T-cell (primary cell): Measurements from ENCODE around the gene KLRC3. TPM values are rescaled to one million over a fixed set of nuclear protein-coding genes. Genes with fewer than 3 reads are reported as not detected.
A peak's percentile ranks its signal among the peaks of the same experiment; 100 is the strongest.
"Not testable (repeated sequence)": the region's sequence is repeated elsewhere in the genome, so short reads cannot be mapped to it uniquely, and the experiment has no call there.

Source experiments
- ATAC-seq, 4 experiments: fragments of 200-7000 bp in 3 of 4; fragments of 150-1000 bp in 1 of 4; cut with Tn5 transposase; replicated peaks in 1 of 4; 1 replicate in 3 of 4; 2 replicates in 1 of 4; pipeline ENCODE4 v1.10.0; 2021; ENCODE audit warnings: moderate library complexity in 3 of 4, mild to moderate bottlenecking in 2 of 4, moderate number of reproducible peaks in 1 of 4
- CTCF ChIA-PET, 2 donors: fragments of 300-600 bp; sonication (Branson Sonifier 250); formaldehyde crosslinking; loops; one replicate each; lab custom pipeline; 2022; ENCODE audit warnings: antibody characterized with exemption in 2 of 2; lab: Charles Lee
- POLR2A ChIA-PET, 2 donors: fragments of 300-600 bp; sonication (Branson Sonifier 250); formaldehyde crosslinking; loops; one replicate each; lab custom pipeline; 2022; ENCODE audit warnings: antibody characterized with exemption in 2 of 2; lab: Charles Lee
- DNase-seq, 35 experiments: peaks; one replicate each; pipeline versions ENCODE4 v3.0.0 to v3.0.0-alpha.2; 2013 to 2023
- H3K27ac ChIP-seq: one replicate; pipeline ENCODE4 v1.5.1; 2013; ENCODE audit warnings: low read length
- H3K27me3 ChIP-seq, 2 experiments: replicated peaks in 1 of 2; 1 replicate in 1 of 2; 2 replicates in 1 of 2; pipeline versions ENCODE4 v1.6.1 to v1.7.0; 2013; ENCODE audit warnings: low read length in 1 of 2, mixed read lengths in 1 of 2; ENCODE audit not compliant: control insufficient read depth in 2 of 2, insufficient read depth in 2 of 2; ENCODE audit errors: extremely low read depth in 1 of 2
- H3K36me3 ChIP-seq, 2 donors: 1 replicate in 1 of 2; 2 replicates in 1 of 2; pipeline versions ENCODE4 v1.6.1 to v1.7.0; 2013; ENCODE audit warnings: low read length in 1 of 2; ENCODE audit not compliant: control insufficient read depth in 2 of 2, insufficient read depth in 1 of 2; ENCODE audit errors: extremely low read depth in 1 of 2
- H3K4me1 ChIP-seq, 2 experiments: 1 replicate in 1 of 2; 2 replicates in 1 of 2; pipeline versions ENCODE4 v1.6.1 to v1.7.0; 2013; ENCODE audit warnings: low read length in 2 of 2, mixed read lengths in 1 of 2; ENCODE audit not compliant: insufficient read depth in 2 of 2, control insufficient read depth in 1 of 2; ENCODE audit errors: extremely low read depth in 1 of 2
- H3K4me3 ChIP-seq, 2 donors: 1 replicate in 1 of 2; 2 replicates in 1 of 2; pipeline versions ENCODE4 v1.5.1 to v1.7.0; 2013; ENCODE audit warnings: mild to moderate bottlenecking in 2 of 2, low read length in 1 of 2, moderate library complexity in 1 of 2; ENCODE audit not compliant: control insufficient read depth in 1 of 2; ENCODE audit errors: extremely low read depth in 1 of 2
- H3K9me3 ChIP-seq: 2 replicates; pipeline ENCODE4 v1.7.0; 2013
- H3K27ac Mint-ChIP-seq, 2 donors: one replicate each; pipeline ENCODE4 v1.8.0; 2020 to 2021; ENCODE audit warnings: mild to moderate bottlenecking in 2 of 2, mixed read lengths in 2 of 2
- H3K27me3 Mint-ChIP-seq, 2 donors: one replicate each; pipeline ENCODE4 v1.8.0; 2021 to 2022; ENCODE audit warnings: mixed read lengths in 2 of 2
- H3K36me3 Mint-ChIP-seq: one replicate; pipeline ENCODE4 v1.8.0; 2021; ENCODE audit warnings: mixed read lengths
- H3K4me1 Mint-ChIP-seq, 3 donors: one replicate each; pipeline ENCODE4 v1.8.0; 2020 to 2022; ENCODE audit warnings: mixed read lengths in 3 of 3, mild to moderate bottlenecking in 1 of 3
- H3K4me3 Mint-ChIP-seq, 3 donors: one replicate each; pipeline ENCODE4 v1.8.0; 2020 to 2022; ENCODE audit warnings: mild to moderate bottlenecking in 3 of 3, mixed read lengths in 3 of 3, moderate library complexity in 3 of 3
- H3K9me3 Mint-ChIP-seq, 3 donors: one replicate each; pipeline ENCODE4 v1.8.0; 2020 to 2022; ENCODE audit warnings: mixed read lengths in 3 of 3
- WGBS: methylation state at CpG from one replicate; pipeline ENCODE4 v1.1.5; 2013; ENCODE audit warnings: missing lambda C conversion rate; ENCODE audit not compliant: insufficient coverage; 5-methylcytosine and 5-hydroxymethylcytosine counted together
- total RNA-seq, 35 experiments: library from RNA in 6 of 35; stranded (reverse) in 6 of 35; fragments of 120-200 nt in 1 of 35; gene quantifications; one replicate each; pipeline versions ENCODE4 v1.2.1 to v1.2.4 and lab custom pipeline; 2013 to 2026

The KLRC3 gene
- total RNA-seq, 5 donors from 2014 or later (not counting 1 experiment from before 2014, with no cell fraction given), result 1.3 to 9.9 (median 1.6) TPM

GRCh38 chr12:10397296-10397695, 23.1 kb downstream of the KLRC3 start:
- no CpG with 5 or more reads among the region's 2 CpGs for WGBS
- POLR2A ChIA-PET, result interaction anchor here (0.5 to 1.0 kb wide), 4 partner anchors 14 to 157 kb away, joined by 3 to 11 read pairs (median 4); no protein-coding TSS in a partner anchor

DNA sequence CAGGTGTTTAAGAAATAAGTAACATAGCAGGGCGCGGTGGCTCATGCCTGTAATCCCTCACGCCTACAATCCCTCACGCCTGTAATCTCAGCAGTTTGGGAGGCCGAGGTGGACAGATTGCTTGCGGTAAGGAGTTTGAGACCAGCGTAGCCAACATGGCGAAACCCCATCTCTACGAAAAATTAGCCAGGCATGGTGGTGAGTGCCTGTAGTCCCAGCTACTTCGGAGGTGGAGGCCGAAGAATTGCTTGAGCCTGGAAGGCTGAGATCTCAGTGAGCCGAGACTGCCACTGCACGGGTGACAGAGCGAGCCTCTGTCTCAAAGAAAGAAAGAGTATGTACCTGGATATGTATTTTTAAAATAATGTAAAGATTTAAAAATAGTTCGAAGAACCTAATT, 24.2 kb downstream of the KLRC3 start:
- H3K27ac ChIP-seq, result peak overlapping the region; percentile 93
- Mint-ChIP-seq H3K4me1 (peaks cover 24 to 52% (median 36%) of the 10 kb centered on the region in 3 donors), H3K4me3 (peak overlapping the region in 2 of 3 donors; percentile 11 to 18), H3K27me3 (peaks cover 8 to 19% of the 10 kb centered on the region in 2 donors), H3K27ac (peak overlapping the region in 1 of 2 donors; percentile 8)
- H3K9me3 Mint-ChIP-seq, H3K9me3 ChIP-seq, H3K36me3 Mint-ChIP-seq, ATAC-seq, H3K4me3 ChIP-seq, DNase-seq, H3K27me3 ChIP-seq, H3K36me3 ChIP-seq: not testable (repeated sequence)
- 80% methylated on average over 1 of the region's 15 CpGs for WGBS
- POLR2A ChIA-PET, result interaction anchor here in 1 of 2 donors (0.7 kb wide), 1 partner anchor 9 kb away, joined by 3 read pairs; no protein-coding TSS in a partner anchor
- peaks cover 17 to 29% of the 10 kb centered on the region in 2 experiments for H3K4me1 ChIP-seq
- CTCF ChIA-PET, result interaction anchor here in 1 of 2 donors (1.7 kb wide), 1 partner anchor 30 kb away, joined by 6 read pairs; no protein-coding TSS in a partner anchor

More at GRCh38 chr12:10397296-10397695, 23.1 kb downstream of the KLRC3 start:
- Histone ChIP-seq H3K27me3 (no peaks in the 10 kb centered on the region), H3K4me1 (peaks cover 16 to 24% of the 10 kb centered on the region in 2 experiments), H3K36me3 (no peaks in the 10 kb centered on the region), H3K27ac (peak overlapping the region; percentile 93), H3K9me3 (no peaks in the 10 kb centered on the region), H3K4me3 (no peak overlapping the region)
- H3K27ac Mint-ChIP-seq, result peak overlapping the region; percentile 45 to 56
- ATAC-seq (peak in 1 of 4 experiments; percentile 18), DNase-seq (peak in 1 of 35 experiments; percentile 53)
- CTCF ChIA-PET, result interaction anchor here (1.0 to 1.5 kb wide), 2 partner anchors 75 to 161 kb away, joined by 3 to 7 read pairs; no protein-coding TSS in a partner anchor
- peaks cover 26 to 48% (median 37%) of the 10 kb centered on the region in 3 donors for H3K4me1 Mint-ChIP-seq
- H3K36me3 Mint-ChIP-seq, result no peaks in the 10 kb centered on the region
- H3K9me3 Mint-ChIP-seq, result no peaks in the 10 kb centered on the region
- H3K27me3 Mint-ChIP-seq, result peaks cover 9 to 19% of the 10 kb centered on the region in 2 donors
- peak overlapping the region in 2 of 3 donors; percentile 7 to 54 for H3K4me3 Mint-ChIP-seq

DNA sequence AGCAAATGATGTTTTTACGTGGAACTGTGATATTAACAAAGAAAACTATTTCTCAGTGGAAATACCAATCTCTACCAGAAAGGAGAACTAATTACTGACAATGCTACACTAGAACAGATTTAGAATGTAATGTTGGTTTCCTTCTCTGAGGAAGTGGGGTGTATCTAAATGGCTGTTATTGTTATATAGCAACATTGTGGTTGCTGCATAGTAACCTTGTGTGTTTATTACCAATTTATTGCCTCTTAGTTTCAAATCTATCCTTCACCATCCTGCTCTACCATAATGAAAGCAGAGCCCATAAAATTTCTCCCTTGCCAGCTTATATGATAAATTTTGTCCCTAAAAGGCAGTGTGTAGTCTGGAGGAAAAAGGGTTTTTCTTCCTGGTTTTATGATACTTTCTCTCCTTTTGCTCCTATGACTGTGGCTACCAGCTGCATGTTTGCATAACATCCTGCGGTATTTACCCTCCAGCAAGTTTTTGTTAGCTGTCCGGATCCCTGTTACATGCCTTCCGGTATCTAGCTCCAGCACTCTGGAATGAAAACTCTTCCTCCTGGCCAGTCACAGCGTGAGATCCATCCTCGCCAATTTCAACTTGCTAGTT, 24.9 kb downstream of the KLRC3 start:
- Mint-ChIP-seq H3K27me3 (peaks cover 5 to 17% of the 10 kb centered on the region in 2 donors), H3K4me3 (peak overlapping the region; percentile 25 to 46 (median 34)), H3K27ac (peak overlapping the region; percentile 75 to 94), H3K36me3 (no peaks in the 10 kb centered on the region), H3K4me1 (peaks cover 19 to 48% (median 36%) of the 10 kb centered on the region in 3 donors), H3K9me3 (no peaks in the 10 kb centered on the region)
- H3K4me3 ChIP-seq, result peak overlapping the region in 1 of 2 donors; percentile 10
- H3K9me3 ChIP-seq, result no peaks in the 10 kb centered on the region
- ChIA-PET POLR2A (interaction anchor here in 1 of 2 donors (0.6 to 1.3 kb wide), 3 partner anchors 9 to 159 kb away, joined by 3 to 7 read pairs (median 3); no protein-coding TSS in a partner anchor), CTCF (interaction anchor here in 1 of 2 donors (1.7 kb wide), 1 partner anchor 29 kb away, joined by 6 read pairs; no protein-coding TSS in a partner anchor)
- H3K27ac ChIP-seq, result peak overlapping the region; percentile 93
- ATAC-seq, result peak; percentile 67 to 79 (median 74)
- peaks cover 21 to 29% of the 10 kb centered on the region in 2 experiments for H3K4me1 ChIP-seq
- 60% methylated on average over 3 of the region's 6 CpGs for WGBS
- H3K36me3 ChIP-seq, result no peaks in the 10 kb centered on the region
- no peaks in the 10 kb centered on the region for H3K27me3 ChIP-seq
- DNase-seq, result peak in 3 of 35 experiments; percentile 16 to 71 (median 36)

- Histone ChIP-seq H3K27ac (peak overlapping the region; percentile 93), H3K4me1 (peaks cover 21 to 31% of the 10 kb centered on the region in 2 experiments)
- not testable (repeated sequence) for H3K36me3 ChIP-seq, H3K4me3 ChIP-seq, H3K9me3 ChIP-seq, H3K9me3 Mint-ChIP-seq, H3K36me3 Mint-ChIP-seq, H3K27me3 ChIP-seq
- DNase-seq (peak in 30 of 35 experiments; percentile 19 to 80 (median 47)), ATAC-seq (peak; percentile 11 to 64 (median 30))
- peaks cover 20 to 50% (median 40%) of the 10 kb centered on the region in 3 donors for H3K4me1 Mint-ChIP-seq
- POLR2A ChIA-PET, result interaction anchor here (0.6 to 1.3 kb wide), 3 partner anchors 21 to 160 kb away, joined by 3 to 9 read pairs (median 7); no protein-coding TSS in a partner anchor
- H3K4me3 Mint-ChIP-seq, result peak overlapping the region in 2 of 3 donors; percentile 34 to 46
- CTCF ChIA-PET, result interaction anchor here in 1 of 2 donors (1.0 to 1.7 kb wide), 2 partner anchors 28 to 219 kb away, joined by 5 to 6 read pairs; partner anchors contain the start of gene MAGOHB
- WGBS, result 0% methylated on average over 1 of the region's 11 CpGs
- peaks cover 5 to 11% of the 10 kb centered on the region in 2 donors for H3K27me3 Mint-ChIP-seq
- H3K27ac Mint-ChIP-seq, result peak overlapping the region; percentile 75 to 94
These were observed 25.8 kb downstream of the KLRC3 start for GRCh38 chr12:10394531-10395152.

- Histone ChIP-seq H3K27ac (peak overlapping the region; percentile 93), H3K36me3 (no peaks in the 10 kb centered on the region), H3K4me3 (no peak overlapping the region), H3K9me3 (no peaks in the 10 kb centered on the region), H3K4me1 (peaks cover 21 to 37% of the 10 kb centered on the region in 2 experiments), H3K27me3 (no peaks in the 10 kb centered on the region)
- Mint-ChIP-seq H3K4me1 (peaks cover 20 to 50% (median 41%) of the 10 kb centered on the region in 3 donors), H3K9me3 (no peaks in the 10 kb centered on the region), H3K4me3 (no peak overlapping the region), H3K36me3 (peaks cover 3% of the 10 kb centered on the region), H3K27ac (peak overlapping the region; percentile 50 to 83), H3K27me3 (peaks cover 8 to 15% of the 10 kb centered on the region in 2 donors)
- ATAC-seq (no peak), DNase-seq (no peak)
- WGBS, result no CpG with 5 or more reads among the region's 3 CpGs
- CTCF ChIA-PET, result interaction anchor here (0.5 to 1.0 kb wide), 3 partner anchors 16 to 581 kb away, joined by 3 to 5 read pairs (median 5); partner anchors contain the start of genes KLRC4 (in 1 of the 2) and MAGOHB (in 1 of the 2)
- POLR2A ChIA-PET, result interaction anchor here (0.6 to 1.5 kb wide), 2 partner anchors 179 to 180 kb away, joined by 3 to 5 read pairs; partner anchors contain the start of gene GABARAPL1 (in 1 of the 2)
These were observed 27.1 kb downstream of the KLRC3 start for GRCh38 chr12:10393291-10393690.
